SK-N-SH (cell line): ENCODE measurements around the gene RAB4A. TPM values are rescaled to one million over a fixed set of nuclear protein-coding genes. Genes with fewer than 3 reads are reported as not detected.

Source experiments
- CTCF ChIA-PET: fragments of 300-600, 350-600 bp; formaldehyde crosslinking; extraction: SDS; loops from one replicate; lab custom pipeline; 2021; lab: Yijun Ruan, JAX
- POLR2A ChIA-PET: fragments of 350-600 bp; sonication (Branson Sonifier 250); formaldehyde crosslinking; extraction: SDS; loops from one replicate; lab custom pipeline; 2020; ENCODE audit warnings: antibody characterized with exemption, inconsistent platforms; lab: Yijun Ruan, JAX
- DNase-seq: peaks from one replicate; pipeline ENCODE4 v3.0.0; 2012
- H2AFZ ChIP-seq: fragments of 200-600 bp; sonication (generic); 2 replicates; pipeline ENCODE4 v1.8.1; 2016; ENCODE audit warnings: antibody characterized with exemption, mild to moderate bottlenecking, low read depth
- H3F3A ChIP-seq: fragments of 200-600 bp; sonication (generic); replicated peaks from 2 replicates; pipeline ENCODE3; 2016; ENCODE audit warnings: antibody characterized with exemption, mild to moderate bottlenecking; ENCODE audit not compliant: insufficient read depth
- H3K27ac ChIP-seq, 2 experiments: fragments of 200-500 bp in 1 of 2; fragments of 200-600 bp in 1 of 2; sonication (Bioruptor generic) in 1 of 2; sonication (generic), shearing (Covaris generic) in 1 of 2; 2 replicates each; pipeline versions ENCODE4 v1.5.1 to v1.6.1; 2014 to 2016; ENCODE audit warnings: low read depth in 2 of 2, inconsistent platforms in 1 of 2, low read length in 1 of 2, mild to moderate bottlenecking in 1 of 2, mixed read lengths in 1 of 2
- H3K27me3 ChIP-seq: fragments of 200-600 bp; sonication (generic), shearing (Covaris generic); 2 replicates; pipeline ENCODE4 v1.6.1; 2016; ENCODE audit warnings: mixed run types; ENCODE audit not compliant: insufficient read depth
- H3K36me3 ChIP-seq, 2 experiments: fragments of 200-500 bp in 1 of 2; fragments of 200-600 bp in 1 of 2; sonication (Bioruptor generic) in 1 of 2; sonication (generic) in 1 of 2; replicated peaks in 1 of 2; 2 replicates each; pipeline versions ENCODE3 to v1.5.1; 2014 to 2016; ENCODE audit warnings: low read length in 1 of 2, mild to moderate bottlenecking in 1 of 2; ENCODE audit not compliant: insufficient read depth in 2 of 2, control insufficient read depth in 1 of 2
- H3K4me1 ChIP-seq, 2 experiments: fragments of 200-500 bp in 1 of 2; fragments of 200-600 bp in 1 of 2; sonication (Bioruptor generic) in 1 of 2; sonication (generic), shearing (Covaris generic) in 1 of 2; 2 replicates each; pipeline versions ENCODE4 v1.5.1 to v1.6.1; 2014 to 2016; ENCODE audit warnings: low read depth in 1 of 2, low read length in 1 of 2, mixed run types in 1 of 2; ENCODE audit not compliant: insufficient read depth in 2 of 2, control insufficient read depth in 1 of 2
- H3K4me2 ChIP-seq: fragments of 200-600 bp; sonication (generic), shearing (Covaris generic); 2 replicates; pipeline ENCODE4 v1.6.1; 2017; ENCODE audit warnings: mixed run types
- H3K4me3 ChIP-seq, 2 experiments: fragments of 200-500 bp in 1 of 2; fragments of 200-600 bp in 1 of 2; sonication (Bioruptor generic) in 1 of 2; sonication (generic), shearing (Covaris generic) in 1 of 2; 2 replicates each; pipeline versions ENCODE4 v1.5.1 to v1.8.1; 2014 to 2016; ENCODE audit warnings: low read depth in 2 of 2, inconsistent platforms in 1 of 2, low read length in 1 of 2, mild to moderate bottlenecking in 1 of 2, mixed read lengths in 1 of 2, moderate library complexity in 1 of 2
- H3K79me2 ChIP-seq: fragments of 200-600 bp; sonication (generic); 2 replicates; pipeline ENCODE4 v1.8.1; 2017; ENCODE audit warnings: mild to moderate bottlenecking; ENCODE audit not compliant: insufficient read depth
- H3K9ac ChIP-seq: fragments of 200-600 bp; sonication (generic); 2 replicates; pipeline ENCODE4 v1.6.1; 2017; ENCODE audit warnings: mixed run types
- H3K9me2 ChIP-seq: fragments of 200-600 bp; sonication (generic); 2 replicates; pipeline ENCODE4 v1.6.1; 2017; ENCODE audit warnings: mixed run types
- H3K9me3 ChIP-seq: fragments of 200-600 bp; sonication (generic); 2 replicates; pipeline ENCODE4 v1.6.1; 2017; ENCODE audit warnings: mixed run types, mild to moderate bottlenecking, moderate library complexity
- H4K20me1 ChIP-seq: fragments of 200-600 bp; sonication (generic); 2 replicates; pipeline ENCODE4 v1.6.1; 2017; ENCODE audit warnings: mild to moderate bottlenecking, mixed run types; ENCODE audit not compliant: insufficient read depth
- EP300 ChIP-seq, 2 experiments: IDR thresholded peaks; 2 replicates each; pipeline versions ENCODE4 v1.4.0 to v1.6.1; 2012; ENCODE audit warnings: borderline replicate concordance in 1 of 2, low read depth in 1 of 2, low read length in 1 of 2
- EZH2phosphoT487 ChIP-seq: fragments of 200-600 bp; sonication (generic); IDR thresholded peaks from 2 replicates; pipeline ENCODE4 v1.6.1; 2017; ENCODE audit warnings: low read depth, mixed run types, mild to moderate bottlenecking, antibody characterized with exemption, moderate library complexity, borderline replicate concordance
- FOXJ3 ChIP-seq: sonication (generic); formaldehyde crosslinking; IDR thresholded peaks from 2 replicates; pipeline ENCODE4 v1.5.1; 2020; ENCODE audit warnings: mild to moderate bottlenecking, missing genetic modification reagents
- GABPA ChIP-seq: IDR thresholded peaks from 2 replicates; pipeline ENCODE4 v1.4.0; 2012; ENCODE audit warnings: low read depth, mild to moderate bottlenecking
- GATA2 ChIP-seq: sonication (generic); formaldehyde crosslinking; IDR thresholded peaks from 2 replicates; pipeline ENCODE4 v1.5.0; 2020; ENCODE audit warnings: mild to moderate bottlenecking, missing genetic modification reagents
- JUND ChIP-seq: IDR thresholded peaks from 2 replicates; pipeline ENCODE4 v1.4.0; 2012
- NRF1 ChIP-seq: IDR thresholded peaks from 2 replicates; pipeline ENCODE4 v1.6.1; 2012; ENCODE audit warnings: low read depth, mild to moderate bottlenecking, low read length
- POLR2AphosphoS5 ChIP-seq: IDR thresholded peaks from 2 replicates; pipeline ENCODE4 v1.6.1; 2012; ENCODE audit warnings: low read depth, low read length
- RAD21 ChIP-seq: IDR thresholded peaks from 2 replicates; pipeline ENCODE4 v1.6.1; 2012; ENCODE audit warnings: mild to moderate bottlenecking, low read length
- RXRA ChIP-seq: IDR thresholded peaks from 2 replicates; pipeline ENCODE4 v1.4.0; 2012; ENCODE audit warnings: low read depth, mild to moderate bottlenecking, borderline replicate concordance
- WGBS: methylation state at CpG from one replicate; pipeline ENCODE4 v1.1.6; 2017; ENCODE audit warnings: low lambda C conversion rate; 5-methylcytosine and 5-hydroxymethylcytosine counted together
- polyA plus RNA-seq, 3 experiments: library from polyadenylated mRNA; depleted of rRNA; stranded (reverse); fragments of >200 nt; gene quantifications; 2 replicates each; pipeline ENCODE4 v1.2.3, GENCODE V29; 2012
- TF ChIP-seq, protein P1 (sequence below): fragments of 150-350 bp; IDR thresholded peaks from 2 replicates; pipeline ENCODE4 v1.6.1; 2016; ENCODE audit warnings: mild to moderate bottlenecking, low read depth, low read length
- TF ChIP-seq, protein P2 (sequence below): IDR thresholded peaks from 2 replicates; pipeline ENCODE4 v1.4.0; 2012; ENCODE audit warnings: low read depth, borderline replicate concordance
- TF ChIP-seq, protein P3 (sequence below): IDR thresholded peaks from 2 replicates; pipeline ENCODE4; 2012

The RAB4A gene
- polyA plus RNA-seq, 1 of the 3 experiments (the other 2 are of a cell fraction): 28.1 TPM

DNA sequence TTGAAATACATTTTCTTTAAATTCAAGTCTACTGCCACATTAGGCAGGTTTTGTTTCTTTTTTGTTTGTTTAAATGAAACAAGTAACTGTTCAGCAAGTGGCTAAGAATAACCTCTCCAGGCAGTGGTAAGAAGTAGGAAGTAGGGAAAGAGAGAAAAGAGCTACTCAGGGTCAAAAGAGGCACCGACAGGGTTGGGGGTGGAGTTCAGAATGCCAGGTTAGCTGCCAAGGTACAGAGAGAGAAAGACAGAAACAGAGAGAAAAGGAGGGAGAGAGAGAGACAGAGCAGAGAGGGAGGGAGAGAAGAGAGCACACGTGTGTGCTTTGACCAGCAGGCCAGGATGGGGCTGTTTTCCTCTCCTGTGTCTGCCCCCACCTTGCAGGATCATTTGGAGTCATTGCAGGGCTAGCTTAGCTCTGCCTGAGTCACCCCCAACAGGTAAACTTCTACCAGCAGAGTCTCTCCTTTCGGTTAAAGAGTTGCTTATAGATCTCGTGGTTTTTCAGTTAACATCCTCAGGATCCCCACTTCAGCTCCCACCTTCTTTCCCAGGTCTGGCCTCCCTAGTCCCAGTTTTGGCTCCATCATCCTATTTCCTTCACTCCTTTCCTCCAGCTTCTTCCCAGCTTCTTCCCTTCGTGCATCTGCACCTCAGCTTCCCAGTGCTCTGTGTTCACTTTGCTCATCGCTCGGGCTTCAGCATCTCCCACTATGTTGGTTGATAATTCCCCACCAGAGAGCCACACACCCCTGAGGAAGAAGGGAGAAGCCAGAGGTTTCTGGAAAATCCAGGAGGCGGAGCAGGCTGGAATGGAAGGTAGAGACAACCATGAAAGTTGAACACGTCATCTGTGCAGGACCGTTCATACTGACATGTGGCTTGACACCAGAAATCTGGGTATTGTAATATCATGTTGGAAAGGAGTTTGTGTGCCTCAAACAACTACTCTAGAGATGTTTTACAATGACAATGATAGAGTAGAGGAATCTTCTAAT lies 21.8 kb upstream of the RAB4A start:
- Histone ChIP-seq H2AFZ (no peak overlapping the region), H3K36me3 (no peaks in the 10 kb centered on the region), H4K20me1 (no peaks in the 10 kb centered on the region), H3K9me2 (no peaks in the 10 kb centered on the region), H3K79me2 (no peaks in the 10 kb centered on the region), H3K4me2 (no peak overlapping the region), H3K4me3 (no peak overlapping the region), H3K27ac (no peak overlapping the region), H3K27me3 (no peaks in the 10 kb centered on the region), H3K9me3 (no peaks in the 10 kb centered on the region), H3K4me1 (peaks cover 0 to 15% of the 10 kb centered on the region in 2 experiments; a peak in 2 of 4 replicates), H3K9ac (no peak overlapping the region), H3F3A (no peaks in the 10 kb centered on the region)
- WGBS: 62% methylated on average over 10 of the region's 10 CpGs
- POLR2A ChIA-PET: no interaction called here
- DNase-seq: no peak
- CTCF ChIA-PET: interaction anchor here (0.8 to 1.5 kb wide), 4 partner anchors 17 to 514 kb away, joined by 3 to 5 read pairs (median 4); partner anchors contain the start of gene RHOU
- TF ChIP-seq, protein P1, sequence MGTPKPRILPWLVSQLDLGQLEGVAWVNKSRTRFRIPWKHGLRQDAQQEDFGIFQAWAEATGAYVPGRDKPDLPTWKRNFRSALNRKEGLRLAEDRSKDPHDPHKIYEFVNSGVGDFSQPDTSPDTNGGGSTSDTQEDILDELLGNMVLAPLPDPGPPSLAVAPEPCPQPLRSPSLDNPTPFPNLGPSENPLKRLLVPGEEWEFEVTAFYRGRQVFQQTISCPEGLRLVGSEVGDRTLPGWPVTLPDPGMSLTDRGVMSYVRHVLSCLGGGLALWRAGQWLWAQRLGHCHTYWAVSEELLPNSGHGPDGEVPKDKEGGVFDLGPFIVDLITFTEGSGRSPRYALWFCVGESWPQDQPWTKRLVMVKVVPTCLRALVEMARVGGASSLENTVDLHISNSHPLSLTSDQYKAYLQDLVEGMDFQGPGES: no peak
- TF ChIP-seq EZH2phosphoT487: no peak
- no peak for TF ChIP-seq RAD21
- TF ChIP-seq GABPA: no peak
- TF ChIP-seq, protein P2, sequence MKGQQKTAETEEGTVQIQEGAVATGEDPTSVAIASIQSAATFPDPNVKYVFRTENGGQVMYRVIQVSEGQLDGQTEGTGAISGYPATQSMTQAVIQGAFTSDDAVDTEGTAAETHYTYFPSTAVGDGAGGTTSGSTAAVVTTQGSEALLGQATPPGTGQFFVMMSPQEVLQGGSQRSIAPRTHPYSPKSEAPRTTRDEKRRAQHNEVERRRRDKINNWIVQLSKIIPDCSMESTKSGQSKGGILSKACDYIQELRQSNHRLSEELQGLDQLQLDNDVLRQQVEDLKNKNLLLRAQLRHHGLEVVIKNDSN: no peak

DNA sequence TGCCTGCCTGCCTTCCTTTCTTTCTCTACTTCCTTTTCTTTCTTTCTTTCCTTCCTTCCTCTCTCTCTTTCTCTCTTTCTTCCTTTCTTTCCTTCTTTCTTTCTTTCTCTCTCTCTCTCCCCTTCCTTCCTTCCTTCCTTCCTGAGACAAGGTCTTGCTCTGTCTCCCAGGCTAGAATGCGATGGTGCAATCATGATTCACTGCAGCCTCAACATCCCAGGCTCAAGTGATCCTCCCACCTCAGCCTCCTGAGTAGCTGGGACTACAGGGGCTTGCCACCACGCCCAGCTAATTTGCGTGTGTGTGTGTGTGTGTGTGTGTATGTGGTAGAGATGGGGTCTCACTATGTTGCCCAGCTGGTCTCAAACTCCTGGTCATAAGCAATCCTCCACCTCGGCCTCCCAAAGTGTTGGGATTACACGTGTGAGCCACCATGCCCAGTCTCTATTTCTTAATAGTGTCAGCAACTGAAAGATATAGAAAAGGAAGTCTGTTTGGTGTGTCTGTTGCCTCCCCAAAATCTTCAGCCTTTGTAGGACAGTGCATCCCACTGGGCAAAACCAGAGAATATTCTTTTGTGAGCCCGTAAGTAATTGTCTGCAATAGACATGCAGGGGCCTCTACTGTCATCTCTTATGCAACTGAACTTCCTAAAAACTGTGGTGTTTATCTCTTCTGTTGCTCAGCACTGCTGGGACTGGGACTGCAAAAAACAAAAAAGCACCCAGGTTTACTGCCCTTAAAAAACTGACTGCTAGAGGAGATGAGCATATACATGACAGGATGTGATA lies 20.9 kb upstream of the RAB4A start:
- Histone ChIP-seq H3K9ac (no peak overlapping the region), H3K9me2 (no peaks in the 10 kb centered on the region), H3F3A (no peaks in the 10 kb centered on the region), H3K4me3 (no peak overlapping the region), H3K4me1 (peaks cover 0 to 15% of the 10 kb centered on the region in 2 experiments; a peak in 2 of 4 replicates), H4K20me1 (no peaks in the 10 kb centered on the region), H3K79me2 (no peaks in the 10 kb centered on the region), H3K27ac (no peak overlapping the region), H2AFZ (no peak overlapping the region), H3K27me3 (no peaks in the 10 kb centered on the region), H3K9me3 (no peaks in the 10 kb centered on the region), H3K4me2 (no peak overlapping the region)
- WGBS: 58% methylated on average over 6 of the region's 6 CpGs
- POLR2A ChIA-PET: interaction anchor here (0.5 kb wide), 1 partner anchor 421 kb away, joined by 3 read pairs; no protein-coding TSS in a partner anchor
- CTCF ChIA-PET: interaction anchor here (1.2 kb wide), 1 partner anchor 515 kb away, joined by 4 read pairs; the partner anchor contains the start of gene RHOU
- DNase-seq: no peak
- TF ChIP-seq EP300 (IDR thresholded peaks at IDR 0.05; ENCODE audit: borderline replicate concordance in 1 of 2, low read depth in 1 of 2, low read length in 1 of 2): no peak
- TF ChIP-seq, protein P2: no peak
- TF ChIP-seq FOXJ3 (CRISPR knock-in tag): no peak
- no peak for TF ChIP-seq POLR2AphosphoS5
- TF ChIP-seq RAD21: no peak
- no peak for TF ChIP-seq GATA2 (CRISPR knock-in tag)
- no peak for TF ChIP-seq JUND
- no peak for TF ChIP-seq RXRA
- TF ChIP-seq NRF1: no peak
- TF ChIP-seq, protein P3, sequence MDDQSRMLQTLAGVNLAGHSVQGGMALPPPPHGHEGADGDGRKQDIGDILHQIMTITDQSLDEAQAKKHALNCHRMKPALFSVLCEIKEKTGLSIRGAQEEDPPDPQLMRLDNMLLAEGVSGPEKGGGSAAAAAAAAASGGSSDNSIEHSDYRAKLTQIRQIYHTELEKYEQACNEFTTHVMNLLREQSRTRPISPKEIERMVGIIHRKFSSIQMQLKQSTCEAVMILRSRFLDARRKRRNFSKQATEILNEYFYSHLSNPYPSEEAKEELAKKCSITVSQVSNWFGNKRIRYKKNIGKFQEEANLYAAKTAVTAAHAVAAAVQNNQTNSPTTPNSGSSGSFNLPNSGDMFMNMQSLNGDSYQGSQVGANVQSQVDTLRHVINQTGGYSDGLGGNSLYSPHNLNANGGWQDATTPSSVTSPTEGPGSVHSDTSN: no peak
- TF ChIP-seq, all 33 proteins: peak for 0
- H3K36me3 ChIP-seq: no peaks in the 10 kb centered on the region
